Mesothelial cell of epicardium (in vitro differentiated cells): ENCODE results near the gene BTAF1. TPM values are rescaled to one million over a fixed set of nuclear protein-coding genes. Genes with fewer than 3 reads are reported as not detected.

ENCODE experiments used
- DNase-seq, 2 experiments: peaks; one replicate each; pipeline ENCODE4 v3.0.0; 2021; ENCODE audit warnings: low spot score in 2 of 2; ENCODE audit not compliant: unreplicated experiment in 2 of 2
- H3K27ac Mint-ChIP-seq: 2 replicates; pipeline ENCODE4 v1.8.0; 2021; ENCODE audit warnings: mixed read lengths
- H3K27me3 Mint-ChIP-seq: 2 replicates; pipeline ENCODE4 v1.8.0; 2021; ENCODE audit warnings: low read depth, mixed read lengths
- H3K36me3 Mint-ChIP-seq: 2 replicates; pipeline ENCODE4 v1.8.0; 2021; ENCODE audit warnings: mixed read lengths
- H3K4me1 Mint-ChIP-seq: 2 replicates; pipeline ENCODE4 v1.8.0; 2021; ENCODE audit warnings: mixed read lengths
- H3K4me3 Mint-ChIP-seq: 2 replicates; pipeline ENCODE4 v1.8.0; 2021; ENCODE audit warnings: mild to moderate bottlenecking, moderate library complexity, mixed read lengths
- H3K9me3 Mint-ChIP-seq: 2 replicates; pipeline ENCODE4 v1.8.0; 2021; ENCODE audit warnings: mixed read lengths
- total RNA-seq: library from RNA; stranded (reverse); gene quantifications from 3 replicates; pipeline ENCODE4 v1.2.1, GENCODE V29; 2021
- TF ChIP-seq, protein P1 (sequence below): fragments of 200-600 bp; sonication (generic); IDR thresholded peaks from one replicate; pipeline ENCODE4 v1.5.0; 2021; ENCODE audit warnings: antibody characterized with exemption; ENCODE audit not compliant: unreplicated experiment

The BTAF1 gene
- total RNA-seq, 1 donor from 2014 or later = 54.2 TPM

GRCh38 chr10:91910467-91910866 lies 13.1 kb upstream of the BTAF1 start:
- Mint-ChIP-seq H3K4me3 (no peak overlapping the region), H3K9me3 (no peaks in the 10 kb centered on the region), H3K27ac (no peak overlapping the region), H3K36me3 (peaks cover 4% of the 10 kb centered on the region), H3K27me3 (peaks cover 18% of the 10 kb centered on the region), H3K4me1 (peaks cover 18% of the 10 kb centered on the region)
- TF ChIP-seq, protein P1, sequence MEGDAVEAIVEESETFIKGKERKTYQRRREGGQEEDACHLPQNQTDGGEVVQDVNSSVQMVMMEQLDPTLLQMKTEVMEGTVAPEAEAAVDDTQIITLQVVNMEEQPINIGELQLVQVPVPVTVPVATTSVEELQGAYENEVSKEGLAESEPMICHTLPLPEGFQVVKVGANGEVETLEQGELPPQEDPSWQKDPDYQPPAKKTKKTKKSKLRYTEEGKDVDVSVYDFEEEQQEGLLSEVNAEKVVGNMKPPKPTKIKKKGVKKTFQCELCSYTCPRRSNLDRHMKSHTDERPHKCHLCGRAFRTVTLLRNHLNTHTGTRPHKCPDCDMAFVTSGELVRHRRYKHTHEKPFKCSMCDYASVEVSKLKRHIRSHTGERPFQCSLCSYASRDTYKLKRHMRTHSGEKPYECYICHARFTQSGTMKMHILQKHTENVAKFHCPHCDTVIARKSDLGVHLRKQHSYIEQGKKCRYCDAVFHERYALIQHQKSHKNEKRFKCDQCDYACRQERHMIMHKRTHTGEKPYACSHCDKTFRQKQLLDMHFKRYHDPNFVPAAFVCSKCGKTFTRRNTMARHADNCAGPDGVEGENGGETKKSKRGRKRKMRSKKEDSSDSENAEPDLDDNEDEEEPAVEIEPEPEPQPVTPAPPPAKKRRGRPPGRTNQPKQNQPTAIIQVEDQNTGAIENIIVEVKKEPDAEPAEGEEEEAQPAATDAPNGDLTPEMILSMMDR = no peak
- DNase-seq = no peak

DNA sequence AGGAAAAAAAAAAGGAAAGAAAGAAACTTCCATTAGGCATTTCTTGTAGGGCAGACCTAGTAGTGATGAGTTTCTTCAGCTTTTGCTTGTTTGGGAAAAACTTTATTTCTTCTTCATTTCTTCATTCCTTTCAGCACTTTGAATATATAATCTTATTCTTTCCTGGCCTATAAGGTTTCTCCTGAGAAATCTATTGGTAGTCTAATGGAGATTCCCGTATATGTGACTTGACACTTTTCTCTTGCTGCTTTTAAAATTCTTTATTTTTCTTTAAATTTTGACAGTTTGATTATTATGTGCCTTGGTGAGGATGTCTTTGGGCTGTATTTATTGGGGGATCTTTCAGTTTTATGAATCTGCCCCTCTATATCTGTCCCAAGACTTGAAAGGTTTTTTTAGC lies 3.9 kb upstream of the BTAF1 start:
- peaks cover 4% of the 10 kb centered on the region for H3K9me3 Mint-ChIP-seq
- no peaks in the 10 kb centered on the region for H3K36me3 Mint-ChIP-seq
- TF ChIP-seq, protein P1 = no peak
- peaks cover 11% of the 10 kb centered on the region for H3K4me1 Mint-ChIP-seq
- DNase-seq = no peak
- H3K27me3 Mint-ChIP-seq = peaks cover 11% of the 10 kb centered on the region
- H3K4me3 Mint-ChIP-seq = no peak overlapping the region
- H3K27ac Mint-ChIP-seq = no peak overlapping the region

DNA sequence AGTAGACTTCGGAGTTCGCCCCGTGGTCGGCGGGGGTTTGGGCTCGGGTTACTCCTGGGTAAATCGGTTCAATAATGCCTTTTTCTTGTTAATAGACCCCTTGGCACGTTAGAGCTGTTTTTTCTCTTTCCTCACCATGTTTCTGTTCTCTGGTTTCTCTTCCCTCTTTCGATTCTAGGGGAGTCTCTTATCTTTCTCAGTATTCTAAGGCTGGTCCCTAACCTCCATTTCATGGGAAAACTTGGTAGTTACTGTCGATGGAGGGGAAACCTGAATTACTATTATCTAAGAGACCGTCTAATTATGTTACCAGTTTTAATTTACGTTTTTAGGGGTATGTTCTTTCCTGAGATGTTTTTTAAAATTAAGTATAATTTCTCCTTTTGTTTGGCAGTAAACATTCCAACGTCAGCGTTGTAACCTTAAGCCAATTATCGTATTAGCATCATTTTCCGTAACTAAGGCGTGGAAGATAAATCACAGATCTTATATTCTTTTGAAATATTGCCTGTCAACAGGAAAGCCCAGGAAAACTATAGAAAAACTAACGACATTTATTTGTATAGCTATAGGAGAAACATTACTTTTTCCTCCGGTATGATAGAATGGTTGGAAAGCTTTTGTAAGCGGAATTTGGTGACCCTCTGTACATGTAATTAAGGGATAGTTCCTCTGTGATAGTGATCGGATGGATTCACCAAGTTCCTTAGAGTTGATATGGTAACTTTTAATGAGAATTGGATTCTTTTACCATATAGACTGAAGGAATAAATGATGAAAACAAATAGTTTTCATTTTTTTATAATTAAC lies 847 bp downstream of the BTAF1 start:
- Mint-ChIP-seq H3K36me3 (peaks cover 6% of the 10 kb centered on the region), H3K27me3 (no peaks in the 10 kb centered on the region), H3K9me3 (no peaks in the 10 kb centered on the region), H3K27ac (peak overlapping the region; percentile 100), H3K4me1 (peaks cover 32% of the 10 kb centered on the region), H3K4me3 (peak overlapping the region; percentile 80)
- DNase-seq = no peak
- TF ChIP-seq, protein P1 = no peak

GRCh38 chr10:91925022-91925320 lies 1.4 kb downstream of the BTAF1 start:
- DNase-seq = no peak
- Mint-ChIP-seq H3K4me1 (peaks cover 32% of the 10 kb centered on the region), H3K36me3 (peaks cover 6% of the 10 kb centered on the region), H3K9me3 (no peaks in the 10 kb centered on the region), H3K27ac (no peak overlapping the region), H3K27me3 (no peaks in the 10 kb centered on the region), H3K4me3 (peak overlapping the region; percentile 80)
- TF ChIP-seq, protein P1 = no peak

DNA sequence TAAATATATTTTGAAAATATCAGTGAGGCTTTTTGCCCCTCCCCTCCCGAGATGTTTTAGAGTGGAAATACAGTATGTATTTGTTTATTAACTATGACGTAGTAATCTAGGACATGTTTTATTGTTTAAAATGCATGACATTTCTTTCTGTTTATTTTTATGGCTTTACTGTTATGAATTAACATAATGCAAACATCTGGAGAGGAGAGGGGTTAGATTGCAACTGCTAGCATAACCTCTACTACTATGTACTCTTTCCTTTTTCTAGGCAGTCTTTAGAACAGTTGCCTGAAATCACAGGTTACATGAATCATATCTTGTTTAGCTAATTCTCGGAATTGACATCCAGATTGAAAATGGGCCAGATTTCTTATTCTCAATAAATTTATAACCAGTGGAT lies 7.4 kb downstream of the BTAF1 start:
- Mint-ChIP-seq H3K27ac (no peak overlapping the region), H3K27me3 (no peaks in the 10 kb centered on the region), H3K9me3 (peaks cover 10% of the 10 kb centered on the region), H3K4me1 (peaks cover 23% of the 10 kb centered on the region), H3K36me3 (peaks cover 22% of the 10 kb centered on the region), H3K4me3 (no peak overlapping the region)
- TF ChIP-seq, protein P1 = no peak
- no peak for DNase-seq
